Endometrial microvascular endothelial cells (primary cell): ENCODE data around the gene NMRK2. TPM values are rescaled to one million over a fixed set of nuclear protein-coding genes. Genes with fewer than 3 reads are reported as not detected.

Source experiments
- total RNA-seq: library from RNA; depleted of rRNA; stranded (reverse); fragments of >200 nt; gene quantifications from one replicate; pipeline ENCODE4 v1.2.3, GENCODE V29; 2015; ENCODE audit errors: inconsistent ontology term

NMRK2 gene
- total RNA-seq, 1 donor from 2014 or later = not detected

Other genes with a start within 250 kb of the NMRK2 start
- 38.0 TPM for gene PIP5K1C, start 232.6 kb upstream of the NMRK2 start, total RNA-seq
- not detected for gene TJP3, start 224.7 kb upstream of the NMRK2 start, total RNA-seq
- gene APBA3, start 171.4 kb upstream of the NMRK2 start, total RNA-seq = 46.8 TPM
- gene MRPL54, start 170.4 kb upstream of the NMRK2 start, total RNA-seq = 88.7 TPM
- not detected for gene RAX2, start 160.8 kb upstream of the NMRK2 start, total RNA-seq
- not detected for gene MATK, start 146.7 kb upstream of the NMRK2 start, total RNA-seq
- gene ZFR2, start 64.0 kb upstream of the NMRK2 start, total RNA-seq = not detected
- gene ATCAY, start 52.4 kb upstream of the NMRK2 start, total RNA-seq = not detected
- 127 TPM for gene DAPK3, start 38.0 kb downstream of the NMRK2 start, total RNA-seq
- 2,011 TPM for gene EEF2, start 52.4 kb downstream of the NMRK2 start, total RNA-seq
- 39.8 TPM for gene PIAS4, start 74.7 kb downstream of the NMRK2 start, total RNA-seq
- 28.1 TPM for gene ZBTB7A, start 133.8 kb downstream of the NMRK2 start, total RNA-seq
- gene MAP2K2, start 191.1 kb downstream of the NMRK2 start, total RNA-seq = 156 TPM
- gene CREB3L3, start 220.6 kb downstream of the NMRK2 start, total RNA-seq = not detected
- 23.2 TPM for gene SIRT6, start 249.5 kb downstream of the NMRK2 start, total RNA-seq
- gene ANKRD24, start 249.6 kb downstream of the NMRK2 start, total RNA-seq = not detected